Suppressor macrophage treated with lipopolysaccharide for 1 hour (primary cell): Measurements from ENCODE around the gene GSTO1.
"Not testable (repeated sequence)": the region's sequence is repeated elsewhere in the genome, so short reads cannot be mapped to it uniquely, and the experiment has no call there.

Experiments
- DNase-seq, 3 donors: peaks; one replicate each; pipeline ENCODE4 v3.0.0-alpha.2; 2020 to 2022

The GSTO1 gene

DNA sequence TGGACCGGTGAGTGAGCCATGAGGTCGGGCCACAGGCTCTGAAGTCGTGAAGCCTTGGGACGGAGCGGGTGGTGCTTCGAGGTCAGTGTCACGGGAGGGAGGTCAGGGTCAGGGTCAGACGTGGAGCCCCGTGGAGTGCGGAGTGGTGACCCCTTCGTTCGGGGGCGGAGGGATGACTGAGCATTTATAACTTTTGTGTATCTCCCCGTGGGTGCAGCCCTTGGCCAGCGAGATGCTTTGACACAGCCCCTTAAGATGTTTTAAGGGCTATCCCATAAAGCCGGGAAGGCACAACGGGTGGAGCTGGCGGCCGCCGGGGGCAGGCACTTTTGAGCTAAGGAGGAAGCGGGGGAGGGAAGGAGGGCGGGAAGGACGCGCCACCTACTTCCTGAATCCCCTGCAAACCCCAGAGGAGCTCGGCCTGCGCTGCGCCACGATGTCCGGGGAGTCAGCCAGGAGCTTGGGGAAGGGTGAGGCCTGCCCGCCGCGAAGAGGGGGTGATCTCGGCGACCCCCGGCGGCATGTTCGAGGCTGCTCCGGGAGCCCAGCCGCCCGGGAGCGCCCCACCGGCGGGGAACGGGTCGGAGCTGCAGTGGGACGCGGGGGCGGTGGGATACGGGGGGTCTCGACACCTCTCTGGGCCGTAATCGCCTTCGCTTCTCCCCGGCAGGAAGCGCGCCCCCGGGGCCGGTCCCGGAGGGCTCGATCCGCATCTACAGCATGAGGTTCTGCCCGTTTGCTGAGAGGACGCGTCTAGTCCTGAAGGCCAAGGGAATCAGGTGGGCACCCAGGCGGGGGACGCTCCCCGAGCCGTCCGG is at the start of gene GSTO1:
TSS of gene GSTO1 (plus strand) at position 400 of the 818 bp plus-strand sequence. CDS start at position 437, 37 bp downstream.
- peak; percentile 84 to 91 (median 84) for DNase-seq

- DNase-seq = no peak
These were observed 46.0 kb upstream of the GSTO1 start for GRCh38 chr10:104208730-104209129.

- peak; percentile 62 to 70 (median 64) for DNase-seq
These were observed 45.0 kb upstream of the GSTO1 start for GRCh38 chr10:104209575-104210198.

DNA sequence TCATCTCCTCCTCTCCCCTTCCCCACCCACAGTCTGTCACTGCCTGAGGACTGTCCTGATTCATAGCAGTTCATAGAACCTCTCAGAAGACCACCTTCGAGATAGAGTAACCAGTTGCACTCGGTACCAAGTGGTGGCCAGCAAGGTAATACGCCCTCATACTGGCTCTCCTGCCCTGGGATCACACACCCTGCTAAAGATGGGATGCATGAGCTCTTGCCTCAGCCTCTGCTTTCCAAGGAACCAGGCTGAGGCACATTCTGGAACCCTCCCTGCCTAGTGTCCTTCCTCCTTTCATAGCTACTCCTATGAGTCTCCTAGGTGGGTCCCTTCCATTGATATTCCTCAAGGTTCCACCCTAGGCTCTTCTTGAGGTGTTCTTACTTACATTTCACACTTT is 38.1 kb upstream of the GSTO1 start:
- no peak for DNase-seq

DNA sequence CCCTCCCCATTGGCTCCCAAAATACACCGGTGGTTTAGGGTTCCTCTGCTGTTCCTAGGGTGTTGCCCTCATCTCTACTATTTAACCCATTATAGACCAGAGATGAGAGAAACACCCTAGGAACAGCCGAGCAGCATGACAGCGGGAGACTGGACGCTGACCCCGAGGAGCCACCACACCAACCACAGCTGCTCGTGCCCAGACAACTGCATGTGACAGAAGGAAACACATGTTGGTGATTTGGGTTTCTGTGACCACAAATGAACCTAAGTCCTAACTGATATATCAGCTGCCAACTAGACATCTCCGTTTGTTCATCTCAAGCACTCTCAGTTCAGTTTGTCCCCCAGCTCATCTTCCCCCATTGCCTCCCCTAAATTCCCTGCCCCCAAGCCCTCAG is 35.9 kb upstream of the GSTO1 start:
- no peak for DNase-seq

DNA sequence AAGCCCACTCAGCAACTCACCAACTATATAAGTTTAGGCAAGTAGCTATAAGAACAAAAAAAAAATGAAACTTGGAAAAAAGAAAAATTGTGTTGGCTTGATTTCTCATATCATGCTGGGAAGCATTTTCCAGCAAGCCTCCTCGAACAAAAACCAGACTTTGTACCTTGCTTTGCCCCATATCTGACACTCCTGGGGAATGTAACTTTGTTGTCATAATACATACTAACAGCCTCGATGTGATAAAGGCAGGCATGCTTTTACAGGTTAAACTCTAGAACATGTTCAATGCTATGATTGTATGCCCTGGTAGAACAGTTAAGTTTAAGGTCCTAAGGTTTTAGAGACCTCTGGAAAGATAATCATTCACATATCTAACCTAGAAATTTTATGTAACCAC is 34.2 kb upstream of the GSTO1 start:
- no peak for DNase-seq

GRCh38 chr10:104223304-104223703 is 31.4 kb upstream of the GSTO1 start:
- DNase-seq = no peak

- no peak for DNase-seq
These were observed 24.2 kb upstream of the GSTO1 start for GRCh38 chr10:104230490-104230889.

- DNase-seq = peak; percentile 97 to 98 (median 98)
These were observed 22.7 kb upstream of the GSTO1 start, which contains the start of gene CFAP43 for GRCh38 chr10:104231784-104232612. CFAP43 (minus strand) TSS chr10:104232364; CDS start chr10:104232246, 118 bp downstream.

DNA sequence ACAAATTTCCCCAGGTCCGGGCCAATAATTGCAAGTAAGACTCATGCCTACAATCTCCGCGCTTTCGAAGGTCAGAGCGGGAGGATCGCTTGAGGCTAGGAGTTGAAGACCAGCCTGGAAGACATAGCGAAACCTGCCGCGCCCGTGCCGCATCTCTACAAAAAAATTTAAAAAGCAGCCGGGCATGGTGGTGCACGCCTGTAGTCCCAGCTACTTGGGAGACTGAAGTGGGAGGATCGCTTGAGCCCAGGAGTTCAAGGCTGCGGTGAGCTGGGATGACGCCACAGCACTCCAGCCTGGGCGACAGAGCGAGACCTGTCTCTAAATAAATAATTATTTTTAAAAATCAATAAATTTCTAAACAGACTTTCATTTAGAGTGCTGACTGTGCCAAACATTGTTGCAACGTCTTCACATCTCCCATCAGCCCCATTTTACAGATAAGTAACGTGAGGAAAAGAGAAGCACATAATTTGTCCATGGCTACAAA is 22.0 kb upstream of the GSTO1 start:
- peak in 1 of 3 donors; percentile 22 for DNase-seq

DNA sequence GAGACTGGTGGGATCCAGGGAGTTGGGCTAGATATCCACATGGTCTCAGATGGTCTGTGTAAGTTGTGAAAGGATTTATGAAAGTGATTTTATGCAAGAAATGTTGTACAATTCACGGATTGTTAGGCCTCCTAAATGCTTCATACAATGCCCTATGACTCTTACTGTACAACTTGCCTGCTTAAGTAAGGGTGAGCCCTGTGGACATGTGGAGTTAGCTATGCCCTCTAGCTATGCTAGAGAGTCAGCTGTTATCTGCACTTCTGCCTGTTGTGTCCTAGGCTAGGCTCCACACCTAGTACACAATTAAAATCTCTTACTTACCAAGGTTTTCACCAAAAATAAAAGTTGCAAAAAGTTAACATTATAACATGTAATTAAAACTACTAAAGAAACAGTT is 20.9 kb upstream of the GSTO1 start:
- no peak for DNase-seq

DNA sequence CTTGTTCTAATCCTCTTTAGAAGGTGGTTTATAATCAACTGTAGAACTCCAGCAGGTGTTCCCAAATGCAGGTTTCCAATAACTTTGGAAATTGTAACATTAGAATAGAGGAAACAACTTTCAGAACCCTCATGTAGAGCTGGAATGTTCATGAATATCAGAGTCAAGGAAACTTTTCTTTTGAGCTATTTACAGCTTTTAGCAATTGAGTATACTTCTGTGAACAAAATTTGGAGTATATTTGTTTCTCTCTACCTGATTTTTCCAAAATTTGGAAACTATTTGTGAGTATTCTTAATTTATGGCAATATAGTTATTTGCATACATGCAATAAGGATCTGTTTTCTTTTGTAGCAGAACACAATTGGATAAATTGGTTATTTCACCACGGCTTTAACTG is 19.8 kb upstream of the GSTO1 start:
- DNase-seq = no peak

GRCh38 chr10:104235801-104236200 is 18.9 kb upstream of the GSTO1 start:
- no peak for DNase-seq

- no peak for DNase-seq
These were observed 14.6 kb upstream of the GSTO1 start for GRCh38 chr10:104240078-104240477.

DNA sequence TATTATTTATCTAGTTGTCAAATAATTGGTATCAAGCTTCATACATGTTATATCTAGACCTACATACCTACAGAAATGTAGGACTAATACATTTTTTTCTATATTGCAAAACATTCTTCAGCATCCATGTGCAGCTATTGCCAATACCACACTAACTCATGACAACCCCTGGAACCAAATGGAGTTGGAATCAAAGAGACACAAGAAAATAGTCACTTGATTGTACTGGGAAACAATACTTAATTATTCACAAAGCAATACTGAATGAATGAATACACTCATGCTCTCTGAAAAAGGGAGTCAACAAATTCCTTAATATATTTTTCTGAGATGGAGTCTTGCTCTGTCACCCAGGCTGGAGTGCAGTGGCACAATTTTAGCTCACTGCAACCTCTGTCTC is 12.1 kb upstream of the GSTO1 start:
- DNase-seq = no peak

DNA sequence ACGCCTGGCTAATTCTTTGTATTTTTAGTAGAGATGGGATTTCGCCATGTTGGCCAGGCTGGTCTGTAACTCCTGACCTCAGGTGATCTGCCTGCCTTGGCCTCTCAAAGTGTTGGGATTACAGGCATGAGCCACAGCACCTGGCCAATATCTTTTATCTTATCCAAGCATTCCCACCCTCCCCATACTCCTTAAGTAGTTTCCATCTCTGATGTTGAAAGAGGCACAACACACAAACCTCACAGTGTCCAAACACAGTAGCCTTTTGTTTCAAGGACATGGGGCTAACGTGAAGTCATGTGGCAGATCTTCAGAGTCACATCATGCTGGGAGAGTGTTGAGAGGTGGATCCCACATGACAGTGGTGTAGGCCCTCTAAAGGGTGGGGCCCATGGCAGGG is 11.7 kb upstream of the GSTO1 start:
- DNase-seq = not testable (repeated sequence)

GRCh38 chr10:104243512-104243911 is 11.2 kb upstream of the GSTO1 start:
- DNase-seq = no peak

DNA sequence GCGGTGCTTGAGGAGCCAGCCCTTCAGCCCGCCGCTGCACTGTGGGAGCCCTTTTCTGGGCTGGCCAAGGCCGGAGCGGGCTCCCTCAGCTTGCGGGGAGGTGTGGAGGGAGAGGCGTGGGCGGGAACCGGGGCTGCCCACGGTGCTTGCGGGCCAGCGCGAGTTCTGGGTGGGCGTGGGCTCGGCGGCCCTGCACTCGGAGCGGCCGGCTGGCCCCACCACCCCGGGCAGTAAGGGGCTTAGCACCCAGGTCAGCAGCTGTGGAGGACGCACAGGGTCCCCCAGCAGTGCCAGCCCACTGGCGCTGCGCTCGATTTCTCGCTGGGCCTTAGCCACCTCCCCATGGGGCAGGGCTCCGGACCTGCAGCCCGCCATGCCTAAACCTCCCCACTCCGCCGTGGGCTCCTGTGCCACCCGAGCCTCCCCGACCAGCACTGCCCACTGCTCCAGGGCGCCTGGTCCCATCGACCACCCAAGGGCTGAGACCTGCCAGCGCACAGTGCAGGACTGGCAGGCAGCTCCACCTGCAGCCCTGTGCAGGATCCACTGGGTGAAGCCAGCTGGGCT is 9.5 kb upstream of the GSTO1 start:
- DNase-seq = no peak

GRCh38 chr10:104246976-104247375 is 7.7 kb upstream of the GSTO1 start:
- DNase-seq = peak; percentile 90 to 98 (median 98)

DNA sequence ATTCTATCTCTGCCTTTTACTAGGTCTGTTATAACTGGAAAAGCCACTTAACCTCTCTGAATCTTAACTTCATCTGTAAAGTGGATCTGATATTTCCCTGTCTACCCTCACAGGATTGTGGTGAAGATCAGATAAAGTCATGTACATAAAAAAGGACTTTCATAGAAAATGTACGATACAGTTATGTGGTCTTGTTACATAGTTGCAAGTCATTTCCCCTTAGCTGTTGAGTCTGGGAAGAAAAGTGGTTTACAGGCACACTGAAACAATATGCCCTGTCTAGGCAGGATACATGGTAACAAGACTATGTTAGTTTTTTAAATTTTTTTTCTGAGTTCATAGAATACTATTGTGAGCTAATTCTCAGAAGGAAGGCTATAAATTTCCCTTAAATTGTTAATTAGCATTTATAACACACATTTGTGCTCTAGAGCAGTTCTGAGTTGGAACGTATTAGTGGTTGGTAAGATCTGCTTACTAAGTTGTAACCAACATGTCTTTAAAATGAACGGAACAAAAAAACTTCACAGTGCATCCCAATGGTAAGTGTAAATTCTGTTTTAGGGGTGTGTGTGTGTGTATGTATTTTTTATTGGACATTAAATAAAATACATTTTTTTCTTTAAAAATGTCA is 7.1 kb upstream of the GSTO1 start:
- DNase-seq = peak in 2 of 3 donors; percentile 47 to 52

GRCh38 chr10:104248931-104249330 is 5.8 kb upstream of the GSTO1 start:
- DNase-seq = not testable (repeated sequence)

DNA sequence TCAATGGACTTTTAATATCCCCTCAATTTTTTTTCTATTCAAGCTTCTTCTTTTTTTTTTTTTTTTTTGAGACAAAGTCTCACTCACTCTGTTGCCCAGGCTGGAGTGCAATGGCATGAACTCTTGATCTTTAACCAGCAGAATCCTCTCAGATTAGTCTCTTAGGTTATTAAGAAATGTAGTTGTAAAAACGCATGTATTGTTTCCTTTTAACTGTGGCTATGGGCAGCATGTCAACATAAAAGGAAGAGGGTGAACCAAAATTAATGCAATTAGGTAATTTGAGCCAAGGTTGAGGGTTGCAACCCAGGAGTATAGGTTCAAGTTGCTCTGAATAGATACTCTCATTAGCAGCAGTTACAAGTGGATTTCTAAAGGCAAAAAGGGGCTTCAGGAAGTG is 4.3 kb upstream of the GSTO1 start:
- DNase-seq = no peak
